ENCODE data around the gene ACAP1.
"Not testable (repeated sequence)": the region's sequence is repeated elsewhere in the genome, so short reads cannot be mapped to it uniquely, and the experiment has no call there.

Gene ACAP1

DNA sequence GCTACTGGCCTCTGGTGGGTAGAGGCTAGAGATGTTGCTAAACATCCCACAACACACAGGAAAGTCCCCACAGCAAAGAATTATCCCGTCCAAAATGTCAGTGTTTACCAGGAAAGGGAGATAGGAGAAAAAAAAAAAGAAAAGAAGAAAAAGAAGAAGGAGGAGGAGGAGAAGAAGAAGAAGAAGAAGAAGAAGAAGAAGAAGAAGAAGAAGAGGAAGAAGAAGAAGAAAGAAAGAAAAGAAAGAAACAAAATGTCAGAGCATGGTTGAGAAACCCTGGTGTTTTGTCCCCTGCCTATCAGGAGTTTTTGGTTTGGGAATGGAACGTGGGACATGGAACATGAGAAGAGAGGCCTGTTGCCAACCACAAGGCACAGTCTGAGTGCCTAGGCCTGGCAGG lies 21.1 kb downstream of the ACAP1 start:
- Mint-ChIP-seq H3K36me3 (ENCODE audit: insufficient read depth) (peaks cover 7% of the 10 kb centered on the region), H3K27me3 (peaks cover 12% of the 10 kb centered on the region), H3K4me1 (peaks cover 29% of the 10 kb centered on the region), H3K9me3 (no peaks in the 10 kb centered on the region), H3K27ac (ENCODE audit: low read depth) (no peak overlapping the region), H3K4me3 (no peak overlapping the region)
- DNase-seq (ENCODE audit: low spot score in 2 of 2) (no peak), ATAC-seq (replicated peaks; ENCODE audit: extremely low read depth, poor library complexity, severe bottlenecking) (no peak)

- H3K4me1 Mint-ChIP-seq, result no peaks in the 10 kb centered on the region
- DNase-seq (ENCODE audit: low spot score in 2 of 2) (no peak), ATAC-seq (replicated peaks; ENCODE audit: extremely low read depth, poor library complexity, severe bottlenecking) (no peak)
- H3K4me3 Mint-ChIP-seq, result no peak overlapping the region
- no peaks in the 10 kb centered on the region for H3K9me3 Mint-ChIP-seq
- H3K27me3 Mint-ChIP-seq, result peaks cover 12% of the 10 kb centered on the region
- peaks cover 2% of the 10 kb centered on the region for H3K36me3 Mint-ChIP-seq (ENCODE audit: insufficient read depth)
- no peak overlapping the region for H3K27ac Mint-ChIP-seq (ENCODE audit: low read depth)
Observed at GRCh38 chr17:7361906-7362305, 25.6 kb downstream of the ACAP1 start.

DNA sequence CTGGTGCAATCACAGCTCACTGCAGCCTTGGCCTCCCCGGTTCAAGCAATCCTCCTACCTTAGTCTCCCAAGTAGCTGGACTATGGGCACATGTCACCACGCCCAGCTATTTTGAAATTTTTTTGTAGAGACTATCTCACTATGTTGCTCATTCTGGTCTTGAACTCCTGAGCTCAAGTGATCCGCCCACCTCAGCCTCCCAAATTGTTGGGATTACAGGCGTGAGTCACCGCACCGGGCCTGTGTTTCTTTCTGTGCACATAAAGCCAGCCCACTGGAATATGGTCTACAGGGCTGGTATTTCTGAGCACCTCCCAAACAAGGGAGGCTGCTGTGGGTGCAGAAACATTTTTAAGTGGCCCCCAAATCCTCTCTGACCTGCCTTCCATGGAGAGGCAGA lies 27.0 kb downstream of the ACAP1 start:
- DNase-seq (ENCODE audit: low spot score in 2 of 2) (no peak), ATAC-seq (replicated peaks; ENCODE audit: extremely low read depth, poor library complexity, severe bottlenecking) (no peak)
- Mint-ChIP-seq H3K27me3 (peaks cover 12% of the 10 kb centered on the region), H3K36me3 (ENCODE audit: insufficient read depth) (peaks cover 2% of the 10 kb centered on the region), H3K4me3 (no peak overlapping the region), H3K27ac (ENCODE audit: low read depth) (no peak overlapping the region), H3K9me3 (no peaks in the 10 kb centered on the region), H3K4me1 (no peaks in the 10 kb centered on the region)

GRCh38 chr17:7365963-7366362 lies 29.6 kb downstream of the ACAP1 start:
- DNase-seq (ENCODE audit: low spot score in 2 of 2); H3K27ac Mint-ChIP-seq (ENCODE audit: low read depth); H3K4me3 Mint-ChIP-seq; H3K9me3 Mint-ChIP-seq; H3K4me1 Mint-ChIP-seq; H3K36me3 Mint-ChIP-seq (ENCODE audit: insufficient read depth); ATAC-seq (replicated peaks; ENCODE audit: extremely low read depth, poor library complexity, severe bottlenecking): not testable (repeated sequence)
- peaks cover 12% of the 10 kb centered on the region for H3K27me3 Mint-ChIP-seq

GRCh38 chr17:7367083-7367482 lies 30.8 kb downstream of the ACAP1 start:
- Mint-ChIP-seq H3K4me3 (no peak overlapping the region), H3K27ac (ENCODE audit: low read depth) (no peak overlapping the region), H3K27me3 (peaks cover 3% of the 10 kb centered on the region), H3K9me3 (no peaks in the 10 kb centered on the region), H3K4me1 (no peaks in the 10 kb centered on the region), H3K36me3 (ENCODE audit: insufficient read depth) (no peaks in the 10 kb centered on the region)
- ATAC-seq (replicated peaks; ENCODE audit: extremely low read depth, poor library complexity, severe bottlenecking) (no peak), DNase-seq (ENCODE audit: low spot score in 2 of 2) (no peak)

GRCh38 chr17:7367918-7368598 lies 31.7 kb downstream of the ACAP1 start:
- DNase-seq (ENCODE audit: low spot score in 2 of 2), result no peak
- H3K27me3 Mint-ChIP-seq, result no peaks in the 10 kb centered on the region
- H3K4me1 Mint-ChIP-seq, result no peaks in the 10 kb centered on the region
- no peak for ATAC-seq (replicated peaks; ENCODE audit: extremely low read depth, poor library complexity, severe bottlenecking)
- no peaks in the 10 kb centered on the region for H3K36me3 Mint-ChIP-seq (ENCODE audit: insufficient read depth)
- H3K4me3 Mint-ChIP-seq, result no peak overlapping the region
- no peaks in the 10 kb centered on the region for H3K9me3 Mint-ChIP-seq
- no peak overlapping the region for H3K27ac Mint-ChIP-seq (ENCODE audit: low read depth)

- DNase-seq (ENCODE audit: low spot score in 2 of 2); H3K27me3 Mint-ChIP-seq; H3K4me1 Mint-ChIP-seq; H3K9me3 Mint-ChIP-seq; H3K27ac Mint-ChIP-seq (ENCODE audit: low read depth); ATAC-seq (replicated peaks; ENCODE audit: extremely low read depth, poor library complexity, severe bottlenecking); H3K36me3 Mint-ChIP-seq (ENCODE audit: insufficient read depth); H3K4me3 Mint-ChIP-seq: not testable (repeated sequence)
Observed at GRCh38 chr17:7368599-7368994, 32.3 kb downstream of the ACAP1 start.

DNA sequence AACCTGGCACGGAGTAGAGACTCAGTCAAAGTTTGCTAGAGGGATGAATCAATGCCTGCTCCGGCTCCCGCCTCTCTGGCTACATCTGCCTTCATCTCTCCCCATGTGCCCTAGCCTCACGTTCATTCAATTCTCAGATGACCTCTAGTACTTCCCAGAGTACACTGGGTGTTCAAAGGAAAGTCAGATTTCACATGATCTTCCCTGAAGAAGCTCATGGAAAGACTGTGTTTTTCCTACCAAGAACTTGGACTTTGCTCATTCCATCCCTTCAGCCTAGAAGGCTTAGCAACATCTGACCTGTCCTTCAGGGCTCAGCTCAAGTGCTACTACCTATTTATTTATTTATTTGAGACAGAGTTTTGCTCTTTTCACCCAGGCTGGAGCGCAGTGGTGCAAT lies 33.5 kb downstream of the ACAP1 start:
- Mint-ChIP-seq H3K4me3 (no peak overlapping the region), H3K9me3 (no peaks in the 10 kb centered on the region)
- no peak for ATAC-seq (replicated peaks; ENCODE audit: extremely low read depth, poor library complexity, severe bottlenecking)

GRCh38 chr17:7370853-7371252 lies 34.5 kb downstream of the ACAP1 start:
- no peak for DNase-seq (ENCODE audit: low spot score in 2 of 2)
- Mint-ChIP-seq H3K9me3 (no peaks in the 10 kb centered on the region), H3K4me1 (no peaks in the 10 kb centered on the region), H3K27ac (ENCODE audit: low read depth) (no peak overlapping the region), H3K4me3 (no peak overlapping the region), H3K27me3 (no peaks in the 10 kb centered on the region), H3K36me3 (ENCODE audit: insufficient read depth) (no peaks in the 10 kb centered on the region)
- ATAC-seq (replicated peaks; ENCODE audit: extremely low read depth, poor library complexity, severe bottlenecking), result no peak

More for the DNA sequence above, 33.5 kb downstream of the ACAP1 start:
- no peak overlapping the region for H3K27ac Mint-ChIP-seq (ENCODE audit: low read depth)
- no peaks in the 10 kb centered on the region for H3K4me1 Mint-ChIP-seq
- H3K27me3 Mint-ChIP-seq, result no peaks in the 10 kb centered on the region
- DNase-seq (ENCODE audit: low spot score in 2 of 2), result no peak
- no peaks in the 10 kb centered on the region for H3K36me3 Mint-ChIP-seq (ENCODE audit: insufficient read depth)

DNA sequence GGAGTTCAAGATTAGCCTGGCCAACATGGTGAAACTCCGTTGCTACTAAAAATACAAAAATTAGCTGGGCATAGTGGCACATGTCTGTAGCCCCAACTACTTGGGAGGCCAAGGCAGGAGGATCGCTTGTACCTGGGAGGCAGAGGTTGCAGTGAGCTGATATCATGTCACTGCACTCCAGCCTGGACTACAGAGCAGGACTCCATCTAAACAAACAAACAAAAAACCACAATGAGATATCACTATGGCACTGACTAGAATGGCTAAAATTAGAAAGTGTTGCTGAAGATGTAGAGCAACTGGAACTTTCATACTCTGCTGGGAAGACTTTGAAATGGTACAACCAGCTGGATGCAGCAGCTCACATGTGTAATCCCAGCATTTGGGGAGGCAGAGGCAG lies 38.0 kb downstream of the ACAP1 start:
- Mint-ChIP-seq H3K27me3 (peaks cover 7% of the 10 kb centered on the region), H3K27ac (ENCODE audit: low read depth) (no peak overlapping the region), H3K9me3 (no peaks in the 10 kb centered on the region), H3K36me3 (ENCODE audit: insufficient read depth) (no peaks in the 10 kb centered on the region), H3K4me1 (no peaks in the 10 kb centered on the region), H3K4me3 (no peak overlapping the region)
- DNase-seq (ENCODE audit: low spot score in 2 of 2), result no peak
- ATAC-seq (replicated peaks; ENCODE audit: extremely low read depth, poor library complexity, severe bottlenecking), result no peak

DNA sequence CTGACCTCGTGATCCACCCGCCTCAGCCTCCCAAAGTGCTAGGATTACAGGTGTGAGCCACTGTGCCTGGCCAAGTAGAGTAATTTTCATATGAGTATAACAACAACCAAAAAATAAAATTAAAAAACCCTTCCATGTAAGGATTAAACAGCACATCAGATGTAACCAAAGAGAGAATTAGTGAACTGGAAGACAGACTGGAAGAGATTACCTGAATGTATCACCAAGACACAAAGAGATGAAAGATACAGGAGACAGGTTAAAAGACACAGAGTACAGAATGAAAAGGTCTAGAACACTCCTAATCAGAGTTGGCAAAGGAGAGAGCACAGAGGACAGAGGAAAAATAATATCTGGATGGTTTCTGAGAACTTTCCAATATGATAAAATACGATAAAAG lies 42.8 kb downstream of the ACAP1 start:
- H3K27me3 Mint-ChIP-seq, result peaks cover 31% of the 10 kb centered on the region
- no peak overlapping the region for H3K27ac Mint-ChIP-seq (ENCODE audit: low read depth)
- no peak overlapping the region for H3K4me3 Mint-ChIP-seq
- peaks cover 6% of the 10 kb centered on the region for H3K4me1 Mint-ChIP-seq
- ATAC-seq (replicated peaks; ENCODE audit: extremely low read depth, poor library complexity, severe bottlenecking), result no peak
- H3K36me3 Mint-ChIP-seq (ENCODE audit: insufficient read depth), result no peaks in the 10 kb centered on the region
- DNase-seq (ENCODE audit: low spot score in 2 of 2), result no peak
- no peaks in the 10 kb centered on the region for H3K9me3 Mint-ChIP-seq

GRCh38 chr17:7380321-7380720 lies 44.0 kb downstream of the ACAP1 start:
- no peak for ATAC-seq (replicated peaks; ENCODE audit: extremely low read depth, poor library complexity, severe bottlenecking)
- Mint-ChIP-seq H3K9me3 (no peaks in the 10 kb centered on the region), H3K4me1 (peaks cover 14% of the 10 kb centered on the region), H3K27me3 (peaks cover 31% of the 10 kb centered on the region), H3K4me3 (no peak overlapping the region), H3K36me3 (ENCODE audit: insufficient read depth) (no peaks in the 10 kb centered on the region), H3K27ac (ENCODE audit: low read depth) (no peak overlapping the region)
- DNase-seq (ENCODE audit: low spot score in 2 of 2), result no peak

- ATAC-seq (replicated peaks; ENCODE audit: extremely low read depth, poor library complexity, severe bottlenecking) (no peak), DNase-seq (ENCODE audit: low spot score in 2 of 2) (no peak)
- Mint-ChIP-seq H3K9me3 (no peaks in the 10 kb centered on the region), H3K27me3 (peaks cover 31% of the 10 kb centered on the region), H3K4me1 (peaks cover 14% of the 10 kb centered on the region), H3K27ac (ENCODE audit: low read depth) (no peak within 1 kb of the TSS), H3K36me3 (ENCODE audit: insufficient read depth) (no peaks in the 10 kb centered on the region), H3K4me3 (no peak within 1 kb of the TSS)
Observed at GRCh38 chr17:7380855-7381683, 44.7 kb downstream of the ACAP1 start, which contains the start of gene TNK1. Gene TNK1, plus strand, starts transcription at chr17:7381089. Its CDS starts 1,838 bp downstream, at chr17:7382927.
